ENCODE data around the gene NECAB2.

DNA sequence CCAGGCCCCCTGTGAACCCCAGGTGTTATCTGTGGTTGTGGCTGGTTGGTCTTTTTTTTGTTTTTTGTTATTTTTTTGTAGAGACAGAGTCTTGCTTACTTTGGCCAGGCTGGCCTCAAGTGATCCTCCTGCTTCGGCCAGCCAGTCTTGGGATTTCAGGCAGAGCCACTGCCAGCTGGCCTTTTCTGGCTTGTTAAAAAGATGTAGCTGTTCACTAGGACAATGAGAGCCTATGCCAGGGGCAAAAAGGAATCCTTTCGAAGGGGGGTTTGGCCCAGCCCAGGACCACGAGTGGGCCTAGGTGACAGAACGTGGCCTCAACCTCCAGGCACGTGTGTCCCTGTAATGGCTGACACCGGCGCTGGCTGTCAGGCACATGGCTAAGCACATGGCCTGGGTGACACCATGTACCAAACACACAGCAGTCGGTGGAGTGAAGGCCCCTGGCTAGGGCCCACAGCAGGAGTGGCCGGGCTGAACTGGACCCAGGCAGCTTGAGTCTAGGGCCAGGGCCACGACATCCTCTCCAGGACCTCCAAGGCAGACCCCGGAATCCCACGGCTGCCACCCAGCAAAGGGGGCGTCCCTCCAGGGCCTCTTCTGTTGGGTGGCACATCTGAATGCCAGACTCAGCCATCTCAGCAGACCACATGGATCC, 81.5 kb downstream of the NECAB2 start:
- TF ChIP-seq CTCF (conservative IDR thresholded peaks at IDR 0.05; ENCODE audit: low read depth in 2 of 2) (no peak), JUNB (IDR thresholded peaks at IDR 0.05; ENCODE audit: unreplicated experiment) (no peak), ZNF331 (CRISPR knock-in tag; IDR thresholded peaks at IDR 0.05; ENCODE audit: low read depth) (no peak), EZH2phosphoT487 (IDR thresholded peaks at IDR 0.05; ENCODE audit: unreplicated experiment) (no peak), CREB1 (CRISPR knock-in tag; IDR thresholded peaks at IDR 0.05; ENCODE audit: low read depth) (no peak), POLR2AphosphoS5 (IDR thresholded peaks at IDR 0.05; ENCODE audit: low read depth) (no peak), EZH2 (IDR thresholded peaks at IDR 0.05; ENCODE audit: low read depth, unreplicated experiment) (no peak), ETS1 (IDR thresholded peaks at IDR 0.05) (no peak), ZNF462 (CRISPR knock-in tag; IDR thresholded peaks at IDR 0.05) (no peak), REST (IDR thresholded peaks at IDR 0.05; ENCODE audit: unreplicated experiment) (no peak)

Data from GM23338 (cell line).